ENCODE measurements around the gene FOXN1.
A peak's percentile ranks its signal among the peaks of the same experiment; 100 is the strongest.

GRCh38 chr17:28576758-28577465 is 70.8 kb downstream of the FOXN1 start, which contains the start of gene ALDOC:
- peak; percentile 98 to 99 (median 98) for TF ChIP-seq POLR2AphosphoS5 (IDR thresholded peaks at IDR 0.05)
- peak in 3 of 11 experiments; percentile 6 to 21 (median 12) for TF ChIP-seq CTCF (IDR thresholded peaks at IDR 0.05 in 8 of 11, conservative IDR thresholded peaks at IDR 0.05 in 3 of 11)
